SU-DHL-6 (cell line): Measurements from ENCODE around the gene CDC42EP3.

Experiments used
- H2AFZ ChIP-seq: fragments of 200-600 bp; sonication (generic); 2 replicates; pipeline ENCODE4 v1.6.1; 2014; ENCODE audit warnings: low read depth, mild to moderate bottlenecking, moderate library complexity, mixed read lengths, antibody characterized with exemption, low read length; ENCODE audit not compliant: severe bottlenecking
- H3F3A ChIP-seq: fragments of 200-600 bp; shearing (Covaris generic); 2 replicates; pipeline ENCODE4 v1.6.0; 2016; ENCODE audit warnings: antibody characterized with exemption, mild to moderate bottlenecking; ENCODE audit not compliant: insufficient read depth
- H3K27ac ChIP-seq: fragments of 200-600 bp; sonication (generic); 2 replicates; pipeline ENCODE4 v1.5.1; 2016; ENCODE audit warnings: low read depth, mild to moderate bottlenecking, low read length, moderate library complexity, mixed read lengths
- H3K27me3 ChIP-seq: fragments of 200-600 bp; sonication (generic), shearing (Covaris generic); 2 replicates; pipeline ENCODE4 v1.6.0; 2014; ENCODE audit warnings: mild to moderate bottlenecking, low read length
- H3K36me3 ChIP-seq: fragments of 200-600 bp; sonication (generic); 2 replicates; pipeline ENCODE4 v1.6.1; 2014; ENCODE audit warnings: mild to moderate bottlenecking, low read length, mixed read lengths
- H3K4me2 ChIP-seq: fragments of 300-600, 200-600 bp; shearing (Covaris generic), sonication (generic); 2 replicates; pipeline ENCODE4 v1.6.0; 2014; ENCODE audit warnings: low read length, low read depth, mild to moderate bottlenecking; ENCODE audit not compliant: poor library complexity, severe bottlenecking
- H3K4me3 ChIP-seq: fragments of 200-600 bp; sonication (generic); 2 replicates; pipeline ENCODE4 v1.5.1; 2014; ENCODE audit warnings: antibody characterized with exemption, low read length, mild to moderate bottlenecking, mixed read lengths; ENCODE audit not compliant: insufficient read depth, poor library complexity, severe bottlenecking
- H3K79me2 ChIP-seq: fragments of 200-600 bp; sonication (generic); 2 replicates; pipeline ENCODE4 v1.6.1; 2014; ENCODE audit warnings: mild to moderate bottlenecking, low read length, moderate library complexity; ENCODE audit not compliant: insufficient read depth
- H3K9ac ChIP-seq: fragments of 200-600 bp; sonication (generic); 2 replicates; pipeline ENCODE4 v1.7.0; 2014; ENCODE audit warnings: mild to moderate bottlenecking, low read length
- H3K9me2 ChIP-seq: fragments of 200-600 bp; sonication (generic); replicated peaks from 2 replicates; pipeline ENCODE4 v1.6.1; 2014; ENCODE audit warnings: low read length; ENCODE audit not compliant: insufficient read depth
- H3K9me3 ChIP-seq: fragments of 200-600 bp; sonication (generic); 2 replicates; pipeline ENCODE4 v1.6.1; 2014; ENCODE audit warnings: low read length, mixed read lengths; ENCODE audit not compliant: insufficient read depth
- H4K20me1 ChIP-seq: fragments of 200-600 bp; sonication (generic); 2 replicates; pipeline ENCODE4 v1.6.1; 2014; ENCODE audit warnings: low read depth, mild to moderate bottlenecking, antibody characterized with exemption, low read length, moderate library complexity, mixed read lengths
- EZH2phosphoT487 ChIP-seq: fragments of 200-600 bp; sonication (generic), shearing (Covaris generic); conservative IDR thresholded peaks from 2 replicates; pipeline ENCODE4 v1.6.1; 2018; ENCODE audit warnings: mild to moderate bottlenecking, antibody characterized with exemption, low read length, moderate library complexity, mixed read lengths
- TF ChIP-seq, protein P1 (sequence below): fragments of 200-600 bp; sonication (generic); IDR thresholded peaks from one replicate; pipeline ENCODE4 v1.5.1; 2017; ENCODE audit warnings: antibody characterized with exemption, mild to moderate bottlenecking, low read length, moderate library complexity; ENCODE audit not compliant: insufficient read depth, poor library complexity, severe bottlenecking

Gene CDC42EP3

DNA sequence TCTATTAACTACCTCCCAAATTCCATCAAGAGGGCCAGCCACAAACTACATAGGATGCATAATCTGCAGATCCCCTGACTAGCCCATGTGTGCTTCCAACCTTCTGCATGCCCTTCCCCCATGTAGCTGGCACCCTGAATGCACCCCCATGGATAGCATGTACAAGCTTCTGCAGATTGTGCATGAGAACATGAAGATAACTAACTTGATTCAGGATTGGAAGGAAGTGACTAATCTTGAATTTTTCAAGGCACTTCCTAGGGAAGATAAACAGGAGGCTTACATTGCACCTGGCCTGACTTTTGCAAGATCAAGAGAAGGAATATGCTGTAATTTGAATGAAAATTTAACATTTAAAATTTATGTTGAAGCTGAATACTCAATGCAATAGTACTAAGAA is 66.7 kb downstream of the CDC42EP3 start:
- Histone ChIP-seq H2AFZ (no peak overlapping the region), H3K4me2 (no peak overlapping the region), H3K9me2 (no peaks in the 10 kb centered on the region), H3F3A (no peaks in the 10 kb centered on the region), H3K4me3 (no peak overlapping the region), H3K9ac (no peak overlapping the region), H3K36me3 (no peaks in the 10 kb centered on the region), H4K20me1 (no peaks in the 10 kb centered on the region; the same call in 1 of the 2 replicates), H3K79me2 (no peaks in the 10 kb centered on the region), H3K9me3 (no peaks in the 10 kb centered on the region), H3K27me3 (no peaks in the 10 kb centered on the region), H3K27ac (no peak overlapping the region)
- no peak for TF ChIP-seq EZH2phosphoT487
- TF ChIP-seq, protein P1, sequence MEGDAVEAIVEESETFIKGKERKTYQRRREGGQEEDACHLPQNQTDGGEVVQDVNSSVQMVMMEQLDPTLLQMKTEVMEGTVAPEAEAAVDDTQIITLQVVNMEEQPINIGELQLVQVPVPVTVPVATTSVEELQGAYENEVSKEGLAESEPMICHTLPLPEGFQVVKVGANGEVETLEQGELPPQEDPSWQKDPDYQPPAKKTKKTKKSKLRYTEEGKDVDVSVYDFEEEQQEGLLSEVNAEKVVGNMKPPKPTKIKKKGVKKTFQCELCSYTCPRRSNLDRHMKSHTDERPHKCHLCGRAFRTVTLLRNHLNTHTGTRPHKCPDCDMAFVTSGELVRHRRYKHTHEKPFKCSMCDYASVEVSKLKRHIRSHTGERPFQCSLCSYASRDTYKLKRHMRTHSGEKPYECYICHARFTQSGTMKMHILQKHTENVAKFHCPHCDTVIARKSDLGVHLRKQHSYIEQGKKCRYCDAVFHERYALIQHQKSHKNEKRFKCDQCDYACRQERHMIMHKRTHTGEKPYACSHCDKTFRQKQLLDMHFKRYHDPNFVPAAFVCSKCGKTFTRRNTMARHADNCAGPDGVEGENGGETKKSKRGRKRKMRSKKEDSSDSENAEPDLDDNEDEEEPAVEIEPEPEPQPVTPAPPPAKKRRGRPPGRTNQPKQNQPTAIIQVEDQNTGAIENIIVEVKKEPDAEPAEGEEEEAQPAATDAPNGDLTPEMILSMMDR: no peak

DNA sequence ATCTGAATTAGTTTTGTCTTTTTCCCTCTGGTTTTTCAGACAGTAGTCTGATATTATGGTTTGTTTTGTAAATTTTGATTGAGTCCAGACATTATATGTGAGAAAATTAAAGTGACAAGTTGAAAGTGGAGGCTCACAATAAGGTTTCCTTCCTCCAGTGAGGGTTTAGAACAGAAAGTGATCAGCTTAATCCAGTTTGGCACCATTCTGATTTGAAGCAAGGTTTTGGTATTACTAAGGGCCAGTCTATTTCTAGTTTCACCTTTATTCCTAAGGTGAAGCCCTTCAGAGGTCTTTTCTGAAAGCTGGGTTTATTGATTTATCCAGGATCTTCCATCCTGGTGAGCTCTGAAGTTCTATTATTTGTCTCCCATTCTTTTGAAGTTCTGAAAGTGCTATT is 68.7 kb downstream of the CDC42EP3 start:
- Histone ChIP-seq H3K79me2 (no peaks in the 10 kb centered on the region), H3K4me3 (no peak overlapping the region), H2AFZ (no peak overlapping the region), H3K27ac (no peak overlapping the region), H4K20me1 (no peaks in the 10 kb centered on the region; the same call in 1 of the 2 replicates), H3K4me2 (no peak overlapping the region), H3K9me2 (no peaks in the 10 kb centered on the region), H3K27me3 (no peaks in the 10 kb centered on the region), H3K9me3 (no peaks in the 10 kb centered on the region), H3F3A (no peaks in the 10 kb centered on the region), H3K36me3 (no peaks in the 10 kb centered on the region), H3K9ac (no peak overlapping the region)
- TF ChIP-seq EZH2phosphoT487: no peak
- TF ChIP-seq, protein P1: no peak

DNA sequence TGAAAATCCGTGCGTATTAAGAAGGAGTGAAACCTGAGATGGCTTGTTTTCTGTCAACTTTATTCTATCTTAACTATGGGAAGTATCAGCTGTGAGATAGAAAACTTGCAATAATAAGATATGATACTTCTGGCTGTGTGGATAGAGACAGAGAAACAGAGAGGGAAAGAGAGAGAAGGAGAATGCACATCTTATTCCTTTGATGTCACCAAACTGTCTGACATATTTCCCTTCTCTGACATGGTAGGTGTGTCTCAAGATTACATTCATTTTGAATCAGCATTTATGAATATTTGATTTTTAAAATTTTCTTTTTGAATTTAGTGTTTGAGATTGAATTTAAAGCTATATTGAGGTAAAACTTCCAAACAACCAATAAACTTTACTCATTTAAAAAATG is 69.4 kb downstream of the CDC42EP3 start:
- Histone ChIP-seq H3K9me3 (no peaks in the 10 kb centered on the region), H3K27me3 (no peaks in the 10 kb centered on the region), H4K20me1 (no peaks in the 10 kb centered on the region; the same call in 1 of the 2 replicates), H2AFZ (no peak overlapping the region), H3K9ac (no peak overlapping the region), H3K9me2 (no peaks in the 10 kb centered on the region), H3K4me3 (no peak overlapping the region), H3F3A (no peaks in the 10 kb centered on the region), H3K27ac (no peak overlapping the region), H3K36me3 (no peaks in the 10 kb centered on the region), H3K79me2 (no peaks in the 10 kb centered on the region), H3K4me2 (no peak overlapping the region)
- TF ChIP-seq EZH2phosphoT487: no peak
- TF ChIP-seq, protein P1: no peak
